NCI-H1436 treated with DMSO at 0.1 percent for 48 hours (cell line): Measurements from ENCODE around the gene SLC7A8.
"Not testable (repeated sequence)": the region's sequence is repeated elsewhere in the genome, so short reads cannot be mapped to it uniquely, and the experiment has no call there.

Experiments
- DNase-seq: peaks from one replicate; lab custom pipeline; 2025; lab: John Stamatoyannopoulos, UW

Gene SLC7A8

DNA sequence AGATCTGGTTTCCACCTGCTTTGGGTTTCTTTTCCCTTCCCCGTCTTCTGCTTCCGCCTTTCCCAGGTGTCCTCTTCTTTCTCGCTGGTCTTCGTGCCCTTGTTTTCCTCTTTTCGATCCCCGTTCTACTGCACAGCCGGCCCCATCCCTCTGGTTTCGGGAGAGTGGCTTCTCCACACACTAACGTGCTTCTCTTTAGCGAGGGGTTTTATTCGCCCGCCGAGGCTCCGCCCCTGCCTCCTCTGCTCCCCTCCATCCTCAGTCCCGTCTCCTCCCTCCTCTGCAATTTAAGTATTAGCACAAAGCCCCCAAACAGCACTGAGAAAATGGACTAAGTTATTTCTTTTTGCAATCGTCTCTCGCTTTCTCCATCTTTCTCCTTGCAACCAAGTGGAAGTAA lies at the start of gene SLC7A8:
TSS of gene SLC7A8 (minus strand) at position 182 of the 400 bp plus-strand sequence. CDS start 746 bp downstream, outside the sequence.
- no peak for DNase-seq

DNA sequence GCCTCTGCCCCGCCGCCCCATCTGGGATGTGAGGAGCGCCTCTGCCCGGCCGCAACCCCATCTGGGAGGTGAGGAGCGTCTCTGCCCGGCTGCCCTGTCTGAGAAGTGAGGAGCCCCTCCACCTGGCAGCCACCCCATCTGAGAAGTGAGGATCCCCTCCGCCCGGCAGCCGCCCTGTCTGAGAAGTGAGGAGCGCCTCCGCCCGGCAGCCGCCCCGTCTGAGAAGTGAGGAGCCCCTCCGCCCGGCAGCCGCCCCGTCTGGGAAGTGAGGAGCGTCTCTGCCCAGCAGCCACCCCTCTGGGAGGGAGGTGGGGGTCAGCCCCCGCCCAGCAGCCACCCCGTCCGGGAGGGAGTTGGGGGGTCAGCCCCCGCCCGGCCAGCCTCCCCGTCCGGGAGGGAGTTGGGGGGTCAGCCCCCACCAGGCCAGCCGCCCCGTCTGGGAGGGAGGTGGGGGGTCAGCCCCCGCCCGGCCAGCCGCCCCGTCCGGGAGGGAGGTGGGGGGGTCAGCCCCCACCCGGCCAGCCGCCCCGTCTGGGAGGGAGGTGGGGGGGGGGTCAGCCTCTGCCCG lies 48.9 kb upstream of the SLC7A8 start:
- DNase-seq, result not testable (repeated sequence)

DNA sequence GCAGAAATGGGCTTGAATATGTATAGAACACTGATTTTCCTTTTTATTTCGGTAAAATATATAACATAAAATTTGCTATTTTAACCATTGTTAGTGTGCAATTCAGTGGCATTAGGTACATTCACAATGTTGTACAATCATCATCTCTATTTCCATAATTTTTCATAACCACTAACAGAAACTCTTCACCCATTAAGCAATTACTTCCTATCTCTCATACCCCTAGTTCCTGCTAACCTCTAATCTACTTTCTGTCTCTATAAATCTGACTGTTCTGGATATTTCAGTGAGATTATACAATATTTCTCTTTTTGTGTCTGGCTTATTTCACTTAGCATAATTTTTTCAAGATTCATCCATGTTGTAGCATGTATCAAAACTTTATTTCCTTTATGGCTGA lies 45.4 kb upstream of the SLC7A8 start:
- no peak for DNase-seq

DNA sequence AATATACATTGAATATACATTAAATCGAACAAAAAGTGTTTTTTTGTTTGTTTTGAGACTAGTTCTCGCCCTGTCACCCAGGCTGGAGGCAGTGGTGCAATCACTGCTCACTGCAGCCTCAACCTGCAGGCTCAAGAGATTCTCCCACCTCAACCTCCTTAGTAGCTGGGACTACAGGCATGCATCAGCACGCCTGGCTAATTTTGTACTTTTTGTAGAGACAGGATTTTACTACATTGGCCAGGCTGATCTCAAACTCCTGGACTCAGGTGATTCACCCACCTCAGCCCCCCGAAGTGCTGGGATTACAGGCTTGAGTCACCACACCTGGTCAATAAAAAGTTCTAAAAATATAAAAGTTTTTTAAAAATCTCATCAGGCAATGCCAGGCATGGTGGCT lies 44.1 kb upstream of the SLC7A8 start:
- DNase-seq, result no peak

DNA sequence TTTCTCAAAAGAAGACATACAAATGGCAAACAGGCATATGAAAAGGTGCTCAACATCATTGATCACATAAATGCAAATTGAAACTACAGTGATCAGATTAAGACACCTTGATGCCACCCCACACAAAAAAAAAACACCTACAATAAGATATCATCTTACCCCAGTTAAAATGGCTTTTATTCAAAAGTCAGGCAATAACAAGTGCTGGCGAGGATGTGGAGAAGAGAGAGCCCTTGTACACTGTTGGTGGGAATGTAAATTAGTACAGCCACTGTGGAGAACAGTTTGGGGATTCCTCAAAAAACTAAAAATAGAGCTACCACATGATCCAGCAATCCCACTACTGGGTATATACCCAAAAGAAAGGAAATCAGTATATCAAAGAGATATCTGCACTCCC lies 41.5 kb upstream of the SLC7A8 start:
- not testable (repeated sequence) for DNase-seq

DNA sequence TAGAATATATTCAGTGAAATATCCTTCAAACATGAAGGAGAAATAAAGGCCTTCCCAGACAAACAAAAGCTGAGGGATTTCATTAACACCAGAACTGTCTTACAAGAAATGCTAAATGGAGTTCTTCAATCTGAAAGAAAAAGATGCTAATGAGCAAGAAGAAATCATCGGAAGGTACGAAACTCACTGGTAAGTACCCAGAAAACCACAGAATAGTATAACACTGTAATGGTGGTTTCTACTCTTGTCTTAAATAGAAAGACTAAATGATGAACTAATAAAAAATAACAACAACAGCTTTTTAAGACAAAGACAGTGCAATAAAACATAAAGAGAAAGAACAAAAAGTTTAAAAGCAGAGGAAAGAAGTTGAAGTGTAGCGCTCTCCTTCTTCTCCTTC lies 35.6 kb upstream of the SLC7A8 start:
- DNase-seq, result no peak

DNA sequence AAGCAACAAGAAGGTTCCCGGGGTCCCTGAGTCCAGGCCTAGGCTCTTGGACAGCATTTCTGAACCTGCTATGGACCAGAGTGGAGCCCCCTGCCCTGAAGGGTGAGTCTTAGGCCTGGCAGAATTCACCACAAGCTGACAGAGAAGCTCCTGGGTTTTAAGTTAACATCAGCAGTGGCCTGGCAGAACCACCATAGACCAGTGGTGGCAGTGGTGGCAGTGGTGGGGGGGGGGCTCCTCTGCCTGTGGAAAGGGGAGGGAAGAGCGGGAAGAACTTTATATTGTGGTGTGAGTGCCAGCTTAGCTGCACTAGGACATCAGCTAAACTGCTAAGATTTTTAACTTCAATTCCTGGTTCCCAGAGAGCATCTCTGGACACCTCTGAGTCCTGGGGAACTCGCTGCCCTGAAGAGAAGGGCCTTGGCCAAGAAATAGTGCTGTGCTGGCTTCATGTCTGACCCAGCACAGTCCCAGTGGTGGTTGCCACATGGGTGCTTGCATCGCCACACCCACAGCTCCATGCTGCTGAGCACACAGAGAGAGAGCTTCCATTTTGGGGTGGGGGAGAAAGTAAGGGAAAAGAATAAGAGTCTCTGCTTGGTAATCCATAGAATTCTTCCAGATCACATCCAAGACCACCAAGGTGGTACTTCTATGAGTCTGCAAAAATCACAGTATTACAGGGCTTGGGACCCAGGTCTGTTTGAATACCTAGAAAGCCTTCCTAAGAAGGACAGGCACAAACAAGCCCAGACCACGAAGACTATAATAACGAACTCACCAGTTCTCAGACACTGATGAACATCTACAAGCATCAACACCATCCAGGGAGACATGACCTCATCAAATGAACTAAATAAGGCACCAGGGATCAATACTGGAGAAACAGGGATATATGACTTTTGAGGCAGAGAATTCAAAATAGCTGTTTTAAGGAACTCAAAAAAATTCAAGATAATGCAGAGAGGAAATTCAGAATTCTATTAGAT lies 33.9 kb upstream of the SLC7A8 start:
- DNase-seq, result no peak

DNA sequence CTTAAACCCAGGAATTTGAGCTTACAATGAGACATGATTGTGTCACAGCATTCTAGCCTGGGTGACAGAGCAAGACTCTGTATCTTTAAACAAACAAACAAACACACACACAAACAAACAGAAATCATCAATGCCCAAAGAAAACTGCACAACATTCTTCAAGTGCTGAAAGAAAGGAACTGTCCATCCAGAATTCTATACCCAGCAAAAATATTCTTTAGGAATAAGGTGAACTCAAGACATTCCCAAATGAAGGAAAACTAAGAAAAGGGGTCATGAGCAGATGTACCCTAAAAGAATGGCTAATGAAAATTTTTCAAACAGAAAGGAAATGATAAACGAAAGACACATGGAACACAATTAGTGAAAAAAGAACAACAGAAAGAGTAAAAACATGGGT lies 32.0 kb upstream of the SLC7A8 start:
- no peak for DNase-seq

DNA sequence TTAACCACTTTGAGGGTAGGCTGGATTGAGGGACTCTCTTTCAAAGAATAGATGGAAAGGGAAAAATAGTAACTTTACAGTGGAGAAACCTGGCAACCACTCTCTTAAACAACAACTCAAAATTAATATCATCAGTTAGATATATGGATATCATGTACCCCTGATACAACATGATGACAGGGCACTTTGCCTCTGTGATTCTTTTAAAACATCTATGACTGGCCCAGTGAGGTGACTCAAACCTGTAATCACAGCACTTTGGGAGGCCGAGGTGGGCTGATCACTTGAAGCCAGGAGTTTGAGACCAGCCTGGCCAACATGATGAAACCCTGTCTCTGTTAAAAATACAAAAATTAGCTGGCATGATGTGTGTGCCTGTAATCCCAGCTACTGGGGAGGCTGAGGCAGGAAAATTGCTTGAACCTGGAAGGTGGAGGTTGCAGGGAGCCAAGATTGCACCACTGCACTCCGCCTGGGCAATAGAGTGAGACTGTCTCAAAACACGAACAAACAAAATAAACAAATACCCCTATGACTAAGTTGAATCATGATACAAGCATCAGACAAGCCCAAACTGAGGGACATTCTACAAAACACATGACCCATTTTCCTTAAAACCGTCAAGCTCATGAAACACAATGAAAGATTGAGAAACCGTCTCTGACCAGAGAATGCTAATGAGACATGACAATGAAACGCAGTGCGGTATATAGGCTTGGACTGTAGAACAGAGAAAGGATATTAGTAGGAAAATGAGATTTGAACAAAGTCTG lies 26.4 kb upstream of the SLC7A8 start:
- DNase-seq, result no peak

DNA sequence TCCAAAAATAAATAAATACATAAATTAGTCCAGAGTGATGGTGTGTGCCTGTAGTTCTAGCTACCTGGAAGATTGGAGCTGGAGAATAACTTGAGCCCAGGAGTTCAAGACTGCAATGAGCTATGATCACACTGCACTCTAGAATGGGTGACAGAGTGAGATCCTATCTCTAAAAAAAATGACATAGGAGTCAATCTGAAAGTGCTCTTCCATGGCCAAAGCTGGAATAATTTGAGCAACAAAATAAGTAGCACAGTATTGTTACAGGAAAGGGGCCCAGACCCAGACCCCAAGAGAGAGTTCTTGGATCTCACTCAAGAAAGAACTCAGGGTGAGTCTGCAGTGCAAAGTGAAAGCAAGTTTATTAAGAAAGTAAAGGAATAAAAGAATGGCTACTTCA lies 24.9 kb upstream of the SLC7A8 start:
- DNase-seq, result no peak

DNA sequence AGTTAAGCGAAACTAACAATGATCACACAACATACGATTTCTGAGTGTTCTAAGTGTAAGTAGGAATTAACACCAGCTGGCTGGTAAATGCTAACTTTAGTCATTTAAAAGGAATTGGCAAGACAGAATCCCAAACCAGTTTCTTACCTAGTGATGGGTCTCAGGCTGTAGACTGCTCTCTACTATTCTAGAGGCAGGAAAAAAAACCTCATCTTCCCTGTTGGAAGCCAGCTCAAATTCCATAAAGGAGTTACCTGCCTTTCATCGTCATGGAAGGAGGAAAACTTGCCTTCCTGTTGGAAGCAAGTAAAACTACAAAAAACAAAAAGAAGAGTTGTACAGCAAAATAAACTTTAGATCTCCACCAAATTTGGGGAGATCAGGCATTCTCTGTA lies 23.7 kb upstream of the SLC7A8 start:
- no peak for DNase-seq

DNA sequence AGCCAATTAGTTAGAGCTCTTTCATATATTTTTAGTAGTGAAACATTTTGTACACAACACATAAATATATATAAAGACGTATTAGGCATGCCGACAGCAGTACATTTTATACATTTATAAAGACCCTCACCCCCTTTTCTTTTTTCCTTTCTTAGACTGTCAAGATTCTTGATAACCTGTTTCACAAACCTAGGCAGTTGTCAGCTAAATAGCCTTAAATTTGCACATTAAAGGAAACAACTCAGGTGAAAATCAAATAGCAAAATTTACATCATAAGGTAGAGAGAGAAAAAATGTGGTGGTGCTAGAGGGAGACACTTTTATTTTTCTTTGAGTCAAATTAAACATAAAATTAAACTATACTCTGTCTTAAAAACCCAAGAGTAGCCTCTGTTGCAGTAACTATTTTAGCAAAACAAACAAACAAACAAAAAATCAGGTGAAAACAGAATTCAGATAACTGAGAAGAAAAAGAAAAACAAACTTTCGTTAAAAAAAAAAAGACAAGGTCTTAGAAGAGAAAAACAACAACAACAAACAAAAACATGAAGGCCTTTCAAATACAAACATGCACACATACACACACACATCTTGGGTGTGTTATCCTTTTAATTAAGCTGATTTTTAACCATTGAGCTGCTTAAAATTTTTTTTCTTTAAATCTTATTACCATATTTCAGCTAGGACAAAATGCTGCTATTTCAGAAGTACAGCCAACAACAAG lies 23.1 kb upstream of the SLC7A8 start:
- DNase-seq, result no peak

DNA sequence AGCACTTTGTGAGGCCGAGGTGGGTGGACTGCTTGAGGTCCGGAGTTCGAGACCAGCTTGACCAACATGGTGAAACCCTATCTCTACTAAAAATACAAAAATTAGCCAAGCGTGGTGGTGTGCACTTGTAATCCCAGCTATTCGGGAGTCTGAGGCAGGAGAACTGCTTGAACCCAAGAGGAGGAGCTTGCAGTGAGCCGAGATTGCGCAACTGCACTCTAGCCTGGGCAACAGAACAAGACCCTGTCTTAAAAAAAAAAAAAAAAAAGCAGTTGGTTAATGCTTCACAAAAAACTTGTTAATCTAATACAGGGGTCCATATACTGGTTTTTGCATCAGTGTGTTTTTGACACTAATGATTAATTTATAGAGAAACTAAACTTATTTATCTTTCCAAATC lies 18.5 kb upstream of the SLC7A8 start:
- no peak for DNase-seq

DNA sequence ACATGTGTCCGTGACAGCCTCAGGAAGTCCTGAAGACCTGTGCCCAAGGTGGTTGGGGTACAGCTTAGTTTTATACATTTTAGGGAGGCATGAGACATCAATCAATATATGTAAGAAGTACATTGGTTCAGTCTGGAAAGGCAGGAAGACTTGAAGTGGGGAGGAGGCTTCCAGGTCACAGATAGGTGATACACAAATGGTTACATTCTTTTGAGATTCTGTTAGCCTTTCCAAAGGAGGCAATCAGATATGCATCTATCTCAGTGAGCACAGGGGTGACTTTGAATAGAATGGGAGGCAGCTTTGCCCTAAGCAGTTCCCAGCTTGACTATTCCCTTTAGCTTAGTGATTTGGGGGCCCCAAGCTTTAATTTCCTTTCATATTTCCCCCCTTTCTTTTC lies 15.7 kb upstream of the SLC7A8 start:
- not testable (repeated sequence) for DNase-seq

DNA sequence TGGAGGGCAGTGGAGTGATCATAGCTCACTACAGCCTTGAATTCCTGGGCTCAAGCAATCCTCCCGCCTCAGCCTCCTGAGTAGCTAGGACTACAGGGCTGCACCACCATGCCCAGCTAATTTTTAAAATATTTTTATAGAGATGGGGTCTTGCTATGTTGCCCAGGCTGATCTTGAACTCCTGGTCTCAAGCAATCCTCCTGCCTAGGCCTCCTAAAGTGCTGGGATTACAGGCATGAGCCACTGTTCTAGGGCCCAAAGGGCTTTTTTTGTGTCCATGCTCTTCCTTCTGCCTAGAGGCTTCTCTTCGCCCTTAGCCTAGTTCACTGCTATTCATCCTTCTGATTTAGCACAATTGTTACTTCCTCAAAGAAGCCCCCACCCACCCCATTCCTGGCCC lies 13.0 kb upstream of the SLC7A8 start:
- not testable (repeated sequence) for DNase-seq

DNA sequence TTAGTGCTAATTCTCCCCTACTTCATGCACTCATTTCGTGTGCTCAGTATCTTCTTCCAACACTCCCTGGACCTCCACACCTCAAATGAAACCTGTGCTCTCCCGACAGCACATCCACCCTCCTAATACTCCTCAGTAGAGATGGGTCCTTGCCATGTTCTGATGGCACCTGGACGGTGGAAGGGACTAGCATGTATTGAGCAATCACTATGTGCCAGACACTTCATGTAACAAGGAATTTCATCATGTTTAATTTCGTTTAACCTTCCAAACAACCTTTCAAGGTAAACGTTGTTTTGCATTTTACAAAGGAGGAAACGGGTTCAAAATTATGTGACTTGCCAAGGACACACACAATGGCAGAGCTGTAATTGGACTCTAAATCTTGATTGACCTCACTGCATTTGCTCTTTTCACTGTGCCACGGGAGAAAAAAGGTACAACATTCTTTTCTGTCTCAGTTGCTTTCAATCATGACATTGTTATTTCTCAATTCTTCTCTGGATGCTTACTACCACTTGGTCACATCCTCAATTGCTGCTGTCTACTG lies 12.2 kb upstream of the SLC7A8 start:
- no peak for DNase-seq

DNA sequence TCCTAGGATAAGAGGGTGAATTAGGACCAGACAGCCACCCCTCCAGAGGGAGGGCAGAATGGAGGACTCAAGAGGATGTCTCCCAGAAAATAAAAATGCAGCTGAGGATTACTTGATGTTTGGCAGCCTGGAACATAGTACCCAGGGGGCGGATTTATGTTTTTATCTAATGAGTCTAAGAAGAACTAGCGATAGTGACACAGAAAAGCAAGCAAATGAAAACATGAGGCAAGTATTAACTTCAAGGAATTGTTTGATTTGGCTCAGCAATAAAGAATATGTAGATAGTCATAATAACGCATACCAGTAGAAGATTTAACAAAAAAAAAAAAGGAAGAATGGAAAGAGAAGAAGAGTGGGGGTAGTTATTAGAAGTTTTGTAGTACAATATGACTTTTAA lies 10.0 kb upstream of the SLC7A8 start:
- DNase-seq, result no peak

DNA sequence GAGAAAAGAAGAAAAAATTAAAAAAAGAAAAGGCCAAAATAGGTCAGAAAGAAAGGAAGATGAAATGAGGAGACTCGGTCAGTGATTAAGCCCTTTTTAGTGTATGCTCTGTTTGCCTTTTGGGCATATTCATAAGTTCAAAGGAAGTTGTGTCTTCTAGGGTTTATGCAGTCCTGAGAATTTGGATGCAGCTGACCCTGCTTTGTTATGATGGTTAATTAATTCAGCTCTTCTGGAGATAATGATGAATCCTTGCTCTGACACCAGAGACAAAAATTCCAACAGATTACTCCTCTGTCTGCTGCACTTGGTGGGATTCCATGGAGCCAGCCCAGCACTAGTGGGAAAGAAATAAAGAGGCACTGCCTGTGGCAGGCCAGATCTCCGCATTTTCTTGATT lies 4.5 kb upstream of the SLC7A8 start:
- no peak for DNase-seq

DNA sequence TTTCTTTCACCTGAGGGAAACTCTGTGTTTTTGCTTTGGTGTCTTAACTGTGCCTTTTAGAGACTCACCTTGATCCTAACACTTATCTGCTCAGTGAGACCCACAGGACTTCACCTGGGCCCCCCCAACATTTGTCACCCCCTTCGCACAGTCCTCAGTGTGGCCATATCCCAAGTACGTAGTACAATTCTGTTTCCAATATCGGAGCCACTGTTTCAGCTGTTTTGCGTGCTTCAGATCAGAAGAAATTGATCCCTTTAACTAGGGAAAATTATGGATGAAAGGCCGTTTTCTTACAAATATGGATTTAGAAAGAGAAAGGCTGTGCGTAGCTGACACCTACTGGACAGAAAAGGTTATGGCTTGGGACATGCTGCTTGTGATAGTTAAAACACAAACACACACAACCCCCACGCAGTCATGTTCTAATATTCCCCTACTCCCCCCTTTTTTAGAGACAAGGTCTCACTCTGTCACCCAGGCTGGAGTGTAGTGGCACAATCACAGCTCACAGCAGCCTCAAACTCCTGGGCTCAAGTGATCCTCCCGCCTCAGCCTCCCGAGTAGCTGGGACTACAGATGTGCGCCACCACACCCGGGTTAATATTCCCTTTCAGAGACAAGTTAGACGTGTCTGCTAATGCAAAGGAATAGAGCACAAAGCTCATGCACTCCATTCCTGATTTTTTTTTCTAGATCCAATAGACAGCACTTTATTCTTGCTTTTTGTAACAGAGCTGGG lies 3.6 kb upstream of the SLC7A8 start:
- no peak for DNase-seq

DNA sequence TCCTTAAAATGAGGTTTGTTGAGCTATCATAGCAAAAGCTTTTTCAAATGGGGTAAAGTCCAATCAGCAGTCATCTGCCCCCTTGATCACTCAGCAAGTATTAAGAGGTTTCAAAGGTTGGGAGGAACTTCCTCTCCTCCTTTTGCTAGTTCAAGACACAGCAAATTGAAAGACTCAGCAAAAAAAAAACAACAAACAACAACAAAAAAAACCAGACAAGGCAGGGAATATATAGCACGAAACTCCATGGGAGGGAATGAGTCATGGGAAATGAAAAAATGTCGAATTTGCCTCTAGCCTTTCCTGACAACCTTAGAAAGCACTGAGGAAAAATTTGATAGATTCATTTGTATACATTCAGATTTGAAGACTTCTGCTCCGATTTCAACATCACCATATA lies 1.6 kb upstream of the SLC7A8 start:
- DNase-seq, result no peak

DNA sequence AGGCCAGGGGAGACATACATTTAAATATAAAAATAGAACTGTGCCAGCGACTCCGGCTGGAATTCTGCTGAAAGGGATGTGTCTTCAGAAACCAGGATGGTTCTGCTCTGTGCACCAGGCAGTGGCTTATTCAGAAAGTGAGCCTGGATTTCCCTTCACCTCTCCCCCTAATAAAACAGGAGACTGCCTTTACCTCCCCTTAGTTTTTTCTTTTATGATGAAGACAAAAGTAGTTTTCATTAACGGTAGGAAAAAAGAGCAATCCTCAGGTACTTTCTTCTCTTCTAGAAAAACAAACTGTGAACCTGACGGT lies 346 bp downstream of the SLC7A8 start:
- no peak for DNase-seq
